GM06990 (cell line): Measurements from ENCODE around the gene OR51G1.

Source experiments
- DNase-seq: peaks from one replicate; pipeline ENCODE4 v3.0.0-alpha.2; 2011; ENCODE audit not compliant: insufficient read length; ENCODE audit errors: extremely low read depth
- H3K27me3 ChIP-seq: replicated peaks from 2 replicates; pipeline ENCODE4 v1.6.0; 2011; ENCODE audit warnings: low read length; ENCODE audit not compliant: control insufficient read depth, insufficient read depth
- H3K36me3 ChIP-seq: 2 replicates; pipeline ENCODE4 v1.5.1; 2011; ENCODE audit warnings: low read length; ENCODE audit not compliant: control insufficient read depth, insufficient read depth
- H3K4me3 ChIP-seq: replicated peaks from 2 replicates; pipeline ENCODE4 v1.5.1; 2011; ENCODE audit warnings: low read depth, mild to moderate bottlenecking, control low read depth, low read length
- CTCF ChIP-seq: IDR thresholded peaks from 2 replicates; pipeline ENCODE4 v1.5.1; 2011; ENCODE audit warnings: low read length, control low read depth, mild to moderate bottlenecking, inconsistent platforms; ENCODE audit not compliant: insufficient read depth, poor library complexity, severe bottlenecking

The OR51G1 gene

DNA sequence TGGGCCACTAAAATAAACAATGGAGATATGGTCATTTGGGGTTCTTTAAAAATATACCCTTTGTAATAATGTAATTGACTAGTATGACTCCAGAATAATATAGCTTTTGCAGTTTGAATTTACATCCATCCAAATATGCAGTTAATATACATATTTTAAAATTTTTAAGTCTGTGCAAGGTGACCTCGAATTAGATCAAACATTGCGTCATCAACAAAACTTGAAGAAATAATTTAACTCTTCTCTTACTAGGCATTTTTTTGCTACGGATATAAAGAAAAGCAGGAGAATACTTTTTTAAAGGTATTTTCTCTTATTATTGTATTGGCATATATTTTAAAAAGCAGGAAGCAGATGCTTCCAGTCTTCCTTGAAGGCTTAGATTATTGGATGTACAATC is 12.6 kb upstream of the OR51G1 start:
- no peak for TF ChIP-seq CTCF
- Histone ChIP-seq H3K4me3 (no peak overlapping the region), H3K27me3 (no peaks in the 10 kb centered on the region), H3K36me3 (no peaks in the 10 kb centered on the region)
- DNase-seq = no peak

- Histone ChIP-seq H3K4me3 (no peak overlapping the region), H3K36me3 (no peaks in the 10 kb centered on the region), H3K27me3 (no peaks in the 10 kb centered on the region)
- TF ChIP-seq CTCF = no peak
- no peak for DNase-seq
Observed at GRCh38 chr11:4932751-4933150, 8.6 kb upstream of the OR51G1 start.

- TF ChIP-seq CTCF = no peak
- H3K36me3 ChIP-seq = no peaks in the 10 kb centered on the region
Observed at GRCh38 chr11:4926608-4927007, 2.5 kb upstream of the OR51G1 start.

GRCh38 chr11:4922304-4922703 is 1.8 kb downstream of the OR51G1 start:
- no peak for DNase-seq
- no peaks in the 10 kb centered on the region; the same call in 1 of the 2 replicates for H3K27me3 ChIP-seq
- no peaks in the 10 kb centered on the region for H3K36me3 ChIP-seq
- no peak overlapping the region for H3K4me3 ChIP-seq
- TF ChIP-seq CTCF = no peak

More at GRCh38 chr11:4926608-4927007, 2.5 kb upstream of the OR51G1 start:
- Histone ChIP-seq H3K4me3 (no peak overlapping the region), H3K27me3 (no peaks in the 10 kb centered on the region; the same call in 1 of the 2 replicates)
- DNase-seq = no peak

DNA sequence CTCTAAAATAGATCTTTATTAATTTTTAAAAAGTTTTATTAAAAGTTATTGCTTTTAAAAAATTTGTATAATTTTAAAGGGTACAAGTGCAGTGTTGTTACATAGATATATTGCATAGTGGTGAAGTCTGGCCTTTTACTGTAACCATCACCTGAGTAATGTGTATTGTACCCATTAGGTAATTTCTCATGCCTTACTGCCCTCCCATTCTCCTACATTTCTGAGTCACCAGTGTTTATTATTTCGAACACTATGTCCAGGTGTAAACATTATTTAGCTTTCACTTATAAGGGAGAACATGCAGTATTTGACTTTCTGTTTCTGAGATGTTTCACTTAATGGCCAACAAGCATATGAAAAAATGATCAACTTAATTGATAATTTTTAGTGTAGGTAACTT is 2.3 kb downstream of the OR51G1 start:
- Histone ChIP-seq H3K4me3 (no peak overlapping the region), H3K36me3 (no peaks in the 10 kb centered on the region), H3K27me3 (no peaks in the 10 kb centered on the region)
- DNase-seq = no peak
- TF ChIP-seq CTCF = no peak

DNA sequence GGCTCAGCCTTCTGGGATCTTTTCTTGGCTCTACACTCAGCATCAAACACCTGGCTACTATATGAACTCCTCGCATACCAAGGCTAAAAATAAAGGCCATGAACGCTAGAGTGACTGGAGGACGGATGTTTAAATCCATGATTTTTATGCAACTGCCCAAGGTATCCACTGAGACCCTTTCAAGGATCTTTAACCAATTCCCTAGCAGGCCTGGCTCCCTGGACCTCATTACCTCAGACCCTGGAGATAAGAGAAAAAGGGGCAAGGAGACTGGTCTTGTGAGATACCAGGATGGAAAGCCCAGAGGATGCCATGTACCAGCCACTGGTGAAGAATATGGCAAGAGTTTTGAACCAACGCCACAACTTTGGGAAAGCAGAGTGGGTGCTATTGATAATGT is 4.9 kb downstream of the OR51G1 start, which contains the start of gene OR51G2:
Gene OR51G2, minus strand, starts transcription at position 101 of the 400 bp plus-strand sequence. CDS start 3,687 bp downstream, outside the sequence.
- Histone ChIP-seq H3K36me3 (no peaks in the 10 kb centered on the region), H3K27me3 (no peaks in the 10 kb centered on the region), H3K4me3 (no peak within 1 kb of the TSS)
- no peak for DNase-seq
- TF ChIP-seq CTCF = no peak
